Measurements from ENCODE around the gene CCDC116. TPM values are rescaled to one million over a fixed set of nuclear protein-coding genes. Genes with fewer than 3 reads are reported as not detected.

The CCDC116 gene
- total RNA-seq, 1 donor from 2014 or later: 1.3 TPM

- H3K36me3 Mint-ChIP-seq: peaks cover 4% of the 10 kb centered on the region
- peaks cover 14% of the 10 kb centered on the region for H3K4me1 Mint-ChIP-seq
- peak overlapping the region; percentile 93 for H3K4me3 Mint-ChIP-seq
- H3K27me3 Mint-ChIP-seq (ENCODE audit: low read depth): no peaks in the 10 kb centered on the region
- peak overlapping the region; percentile 97 for H3K27ac Mint-ChIP-seq
- H3K9me3 Mint-ChIP-seq: no peaks in the 10 kb centered on the region
- DNase-seq (ENCODE audit: low spot score in 2 of 2, unreplicated experiment in 2 of 2): no peak
- TF ChIP-seq CTCF (IDR thresholded peaks at IDR 0.05; ENCODE audit: unreplicated experiment): no peak
Observed at GRCh38 chr22:21651521-21652009, 19.0 kb downstream of the CCDC116 start.

GRCh38 chr22:21652010-21652546 lies 19.5 kb downstream of the CCDC116 start:
- peak; percentile 79 to 90 for DNase-seq (ENCODE audit: low spot score in 2 of 2, unreplicated experiment in 2 of 2)
- Mint-ChIP-seq H3K27ac (peak overlapping the region; percentile 97), H3K4me1 (peaks cover 18% of the 10 kb centered on the region), H3K4me3 (peak overlapping the region; percentile 93), H3K36me3 (peaks cover 2% of the 10 kb centered on the region), H3K27me3 (ENCODE audit: low read depth) (peaks cover 2% of the 10 kb centered on the region), H3K9me3 (no peaks in the 10 kb centered on the region)
- no peak for TF ChIP-seq CTCF (IDR thresholded peaks at IDR 0.05; ENCODE audit: unreplicated experiment)

GRCh38 chr22:21652547-21653545 lies 20.3 kb downstream of the CCDC116 start:
- DNase-seq (ENCODE audit: low spot score in 2 of 2, unreplicated experiment in 2 of 2): no peak
- Mint-ChIP-seq H3K27me3 (ENCODE audit: low read depth) (peaks cover 4% of the 10 kb centered on the region), H3K27ac (no peak overlapping the region), H3K9me3 (no peaks in the 10 kb centered on the region), H3K4me1 (peaks cover 20% of the 10 kb centered on the region), H3K4me3 (peak overlapping the region; percentile 93), H3K36me3 (peaks cover 2% of the 10 kb centered on the region)
- TF ChIP-seq CTCF (IDR thresholded peaks at IDR 0.05; ENCODE audit: unreplicated experiment): no peak

GRCh38 chr22:21657020-21657359 lies 24.4 kb downstream of the CCDC116 start:
- Mint-ChIP-seq H3K9me3 (no peaks in the 10 kb centered on the region), H3K4me3 (peak overlapping the region; percentile 52), H3K27me3 (ENCODE audit: low read depth) (peaks cover 16% of the 10 kb centered on the region), H3K27ac (peak overlapping the region; percentile 44), H3K36me3 (no peaks in the 10 kb centered on the region), H3K4me1 (peaks cover 8% of the 10 kb centered on the region)
- TF ChIP-seq CTCF (IDR thresholded peaks at IDR 0.05; ENCODE audit: unreplicated experiment): no peak
- no peak for DNase-seq (ENCODE audit: low spot score in 2 of 2, unreplicated experiment in 2 of 2)

- no peak for TF ChIP-seq CTCF (IDR thresholded peaks at IDR 0.05; ENCODE audit: unreplicated experiment)
- no peak overlapping the region for H3K27ac Mint-ChIP-seq
Observed at GRCh38 chr22:21657360-21658032, 24.9 kb downstream of the CCDC116 start.

More at GRCh38 chr22:21657360-21658032, 24.9 kb downstream of the CCDC116 start:
- peak in 1 of 2 experiments; percentile 59 for DNase-seq (ENCODE audit: low spot score in 2 of 2, unreplicated experiment in 2 of 2)
- Mint-ChIP-seq H3K4me1 (peaks cover 8% of the 10 kb centered on the region), H3K27me3 (ENCODE audit: low read depth) (peaks cover 16% of the 10 kb centered on the region), H3K9me3 (no peaks in the 10 kb centered on the region), H3K36me3 (no peaks in the 10 kb centered on the region), H3K4me3 (peak overlapping the region; percentile 73)

Measured in mesothelial cell of epicardium (in vitro differentiated cells).